ENCODE data around the gene SLC4A8. TPM values are rescaled to one million over a fixed set of nuclear protein-coding genes. Genes with fewer than 3 reads are reported as not detected.
A peak's percentile ranks its signal among the peaks of the same experiment; 100 is the strongest.

SLC4A8 gene
- total and polyA plus RNA-seq, 11 donors: 0.07 to 3.6 (median 0.51) TPM

DNA sequence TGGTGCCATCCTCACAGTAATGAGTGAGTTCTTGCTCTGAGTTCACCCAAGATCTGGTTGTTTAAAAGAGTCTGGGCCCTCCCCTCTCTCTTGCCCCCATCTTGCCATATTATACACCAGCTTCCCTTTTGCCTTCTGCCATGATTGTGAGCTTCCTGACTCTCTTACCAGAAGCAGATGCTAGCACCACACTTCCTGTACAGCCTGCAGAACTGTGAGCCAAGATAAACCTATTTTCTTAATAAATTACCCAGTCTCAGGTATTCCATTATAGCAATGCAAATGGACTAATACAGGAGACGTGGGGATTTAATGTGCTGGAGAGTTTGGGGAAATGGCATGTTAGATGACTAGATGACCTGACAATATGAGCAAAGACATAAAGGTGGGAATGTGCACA, 12.8 kb downstream of the SLC4A8 start:
- no peak for TF ChIP-seq POLR2A (IDR thresholded peaks at IDR 0.05)
- TF ChIP-seq, protein P1, sequence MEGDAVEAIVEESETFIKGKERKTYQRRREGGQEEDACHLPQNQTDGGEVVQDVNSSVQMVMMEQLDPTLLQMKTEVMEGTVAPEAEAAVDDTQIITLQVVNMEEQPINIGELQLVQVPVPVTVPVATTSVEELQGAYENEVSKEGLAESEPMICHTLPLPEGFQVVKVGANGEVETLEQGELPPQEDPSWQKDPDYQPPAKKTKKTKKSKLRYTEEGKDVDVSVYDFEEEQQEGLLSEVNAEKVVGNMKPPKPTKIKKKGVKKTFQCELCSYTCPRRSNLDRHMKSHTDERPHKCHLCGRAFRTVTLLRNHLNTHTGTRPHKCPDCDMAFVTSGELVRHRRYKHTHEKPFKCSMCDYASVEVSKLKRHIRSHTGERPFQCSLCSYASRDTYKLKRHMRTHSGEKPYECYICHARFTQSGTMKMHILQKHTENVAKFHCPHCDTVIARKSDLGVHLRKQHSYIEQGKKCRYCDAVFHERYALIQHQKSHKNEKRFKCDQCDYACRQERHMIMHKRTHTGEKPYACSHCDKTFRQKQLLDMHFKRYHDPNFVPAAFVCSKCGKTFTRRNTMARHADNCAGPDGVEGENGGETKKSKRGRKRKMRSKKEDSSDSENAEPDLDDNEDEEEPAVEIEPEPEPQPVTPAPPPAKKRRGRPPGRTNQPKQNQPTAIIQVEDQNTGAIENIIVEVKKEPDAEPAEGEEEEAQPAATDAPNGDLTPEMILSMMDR (IDR thresholded peaks at IDR 0.05): no peak
- DNase-seq (no peak), ATAC-seq (no peak)
- H3K4me1 ChIP-seq: no peaks in the 10 kb centered on the region
- no peaks in the 10 kb centered on the region for H3K27me3 ChIP-seq
- H3K9me3 ChIP-seq: no peaks in the 10 kb centered on the region
- intact Hi-C loops (cut with DNase I): no loop called here
- H3K4me3 ChIP-seq: no peak overlapping the region
- H3K27ac ChIP-seq: no peak overlapping the region
- WGBS, 4 donors: 57 to 66% (median 62%) methylated on average over 1 of the region's 1 CpG
- no peaks in the 10 kb centered on the region for H3K36me3 ChIP-seq

DNA sequence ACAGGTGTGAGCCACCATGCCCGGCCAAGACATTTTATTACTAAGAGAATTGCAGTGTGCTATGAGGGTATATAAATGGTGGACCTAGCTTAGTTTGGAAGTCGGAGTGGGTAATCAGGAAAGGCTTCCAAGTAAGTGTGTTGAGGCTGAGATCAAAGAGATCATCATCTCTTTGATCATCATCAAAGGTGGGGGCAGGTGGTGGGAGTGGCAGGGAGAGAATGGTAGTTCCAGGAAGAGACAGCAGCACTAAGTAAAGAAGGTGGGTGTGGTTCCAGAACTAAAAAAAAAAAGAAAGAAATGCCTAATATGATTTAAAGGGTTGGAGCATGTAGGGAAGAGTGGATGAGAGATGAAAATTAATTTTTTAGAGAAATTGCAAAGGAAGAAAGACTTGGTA, 14.7 kb downstream of the SLC4A8 start:
- intact Hi-C loops (cut with DNase I): no loop called here

DNA sequence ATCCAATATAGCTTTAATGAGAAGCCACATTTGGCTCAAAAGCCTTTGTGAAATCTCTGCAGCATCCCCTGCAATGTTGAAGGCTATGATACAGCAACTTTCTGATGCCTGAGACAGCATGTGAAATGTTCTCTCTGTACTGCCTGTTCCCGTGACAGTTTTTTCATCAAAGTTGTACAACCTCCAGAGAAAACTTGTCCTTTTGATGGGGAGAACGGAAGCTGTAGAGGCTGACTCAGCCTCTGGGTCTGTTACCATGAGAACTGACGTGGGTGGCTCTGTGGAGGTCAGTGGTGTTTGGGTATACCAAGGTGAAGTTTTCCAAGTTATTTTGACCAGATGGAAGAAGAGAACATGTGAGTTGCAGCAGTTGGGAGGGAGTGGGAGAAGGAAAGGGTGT, 17.0 kb downstream of the SLC4A8 start:
- Histone ChIP-seq H3K4me1 (no peaks in the 10 kb centered on the region), H3K4me3 (no peak overlapping the region), H3K27me3 (no peaks in the 10 kb centered on the region), H3K9me3 (no peaks in the 10 kb centered on the region), H3K27ac (no peak overlapping the region), H3K36me3 (no peaks in the 10 kb centered on the region)
- TF ChIP-seq, protein P1 (IDR thresholded peaks at IDR 0.05): no peak
- no peak for TF ChIP-seq POLR2A (IDR thresholded peaks at IDR 0.05)
- WGBS, 4 donors: 59 to 69% (median 64%) methylated on average over 3 of the region's 3 CpGs
- intact Hi-C loops (cut with DNase I): no loop called here
- DNase-seq (no peak), ATAC-seq (peak in 2 of 4 donors; percentile 61 to 65)

More for the DNA sequence above, 14.7 kb downstream of the SLC4A8 start:
- Histone ChIP-seq H3K4me1 (no peaks in the 10 kb centered on the region), H3K9me3 (no peaks in the 10 kb centered on the region), H3K27ac (no peak overlapping the region), H3K36me3 (no peaks in the 10 kb centered on the region), H3K27me3 (no peaks in the 10 kb centered on the region), H3K4me3 (no peak overlapping the region)
- ATAC-seq (no peak), DNase-seq (no peak)
- TF ChIP-seq, protein P1 (IDR thresholded peaks at IDR 0.05): no peak
- TF ChIP-seq POLR2A (IDR thresholded peaks at IDR 0.05): no peak
- 92 to 100% (median 94%) methylated on average over 2 of the region's 2 CpGs for WGBS, 4 donors

DNA sequence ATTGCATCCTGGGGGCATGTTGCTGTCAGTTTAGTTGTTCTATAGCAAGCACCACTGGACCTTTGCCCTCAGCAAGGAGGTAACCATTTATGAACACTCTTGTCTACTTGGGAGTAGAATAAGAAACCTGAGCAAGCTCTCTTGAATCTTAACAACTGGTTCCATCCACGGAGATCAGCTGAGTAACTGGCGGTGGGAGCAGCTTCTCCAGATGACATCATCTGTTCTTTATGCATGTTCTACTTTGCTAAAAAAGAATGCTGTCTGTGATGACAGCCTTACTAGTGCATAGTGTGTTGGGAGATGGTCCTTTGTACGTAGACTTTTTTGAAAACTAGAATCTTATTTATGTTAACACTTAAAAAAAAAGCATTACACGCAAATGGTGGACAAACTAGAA, 17.7 kb downstream of the SLC4A8 start:
- WGBS, 4 donors: 56 to 68% (median 63%) methylated on average over 4 of the region's 4 CpGs
- no peaks in the 10 kb centered on the region for H3K27me3 ChIP-seq

More for the DNA sequence above, 17.7 kb downstream of the SLC4A8 start:
- ATAC-seq: no peak
- no peak for DNase-seq
- H3K4me1 ChIP-seq: no peaks in the 10 kb centered on the region
- H3K36me3 ChIP-seq: no peaks in the 10 kb centered on the region
- H3K4me3 ChIP-seq: no peak overlapping the region
- TF ChIP-seq, protein P1 (IDR thresholded peaks at IDR 0.05): no peak
- TF ChIP-seq POLR2A (IDR thresholded peaks at IDR 0.05): no peak
- intact Hi-C loops (cut with DNase I): no loop called here
- H3K9me3 ChIP-seq: no peaks in the 10 kb centered on the region
- no peak overlapping the region for H3K27ac ChIP-seq
